PC-9 (cell line): ENCODE data around the gene HPN. TPM values are rescaled to one million over a fixed set of nuclear protein-coding genes. Genes with fewer than 3 reads are reported as not detected.

Experiments
- BruUV-seq: library from RNA; stranded (reverse); fragments of 400-500 nt; replicated peaks from 2 replicates; lab custom pipeline; 2021; lab: Mats Ljungman, UMichigan
- CTCF ChIA-PET: fragments of 300-600 bp; sonication (Branson Sonifier 250); formaldehyde crosslinking; loops from one replicate; lab custom pipeline; 2022; ENCODE audit warnings: antibody characterized with exemption; lab: Charles Lee
- POLR2A ChIA-PET: fragments of 300-600 bp; sonication (Branson Sonifier 250); formaldehyde crosslinking; loops from one replicate; lab custom pipeline; 2022; ENCODE audit warnings: antibody characterized with exemption; ENCODE audit not compliant: unreplicated experiment; lab: Charles Lee
- DNase-seq, 2 experiments: peaks; one replicate each; pipeline versions ENCODE4 v3.0.0 to v3.0.0-alpha.2; 2015 to 2022; ENCODE audit warnings: mixed read lengths in 1 of 2
- H2AFZ ChIP-seq: fragments of 200-600 bp; sonication (generic); 2 replicates; pipeline ENCODE4 v1.8.1; 2017; ENCODE audit warnings: antibody characterized with exemption
- H3F3A ChIP-seq: fragments of 200-600 bp; sonication (generic); 2 replicates; pipeline ENCODE4 v1.8.1; 2017; ENCODE audit warnings: antibody characterized with exemption, mild to moderate bottlenecking, low read depth; ENCODE audit not compliant: insufficient read depth
- H3K27ac ChIP-seq: fragments of 200-600 bp; sonication (generic); 2 replicates; pipeline ENCODE4 v1.6.1; 2016; ENCODE audit warnings: mixed run types
- H3K27me3 ChIP-seq: fragments of 200-600 bp; sonication (generic); 2 replicates; pipeline ENCODE4 v1.6.1; 2016; ENCODE audit warnings: low read depth, mixed run types; ENCODE audit not compliant: insufficient read depth
- H3K36me3 ChIP-seq: fragments of 200-600 bp; sonication (generic); 2 replicates; pipeline ENCODE4 v1.6.1; 2016; ENCODE audit warnings: low read depth, mixed run types
- H3K4me1 ChIP-seq: fragments of 200-600 bp; sonication (generic); replicated peaks from 2 replicates; pipeline ENCODE4 v1.6.1; 2016; ENCODE audit warnings: mixed run types; ENCODE audit not compliant: insufficient read depth
- H3K4me2 ChIP-seq: fragments of 200-600 bp; sonication (generic); 2 replicates; pipeline ENCODE4 v1.6.1; 2017; ENCODE audit warnings: mixed run types
- H3K4me3 ChIP-seq: fragments of 200-600 bp; sonication (generic); 2 replicates; pipeline ENCODE4 v1.6.1; 2016; ENCODE audit warnings: mixed run types
- H3K79me2 ChIP-seq: fragments of 200-600 bp; sonication (generic); 2 replicates; pipeline ENCODE4 v1.6.1; 2017; ENCODE audit warnings: low read depth, mixed run types
- H3K9me2 ChIP-seq: fragments of 200-600 bp; sonication (generic); 2 replicates; pipeline ENCODE4 v1.8.1; 2017; ENCODE audit warnings: mild to moderate bottlenecking; ENCODE audit not compliant: insufficient read depth
- H3K9me3 ChIP-seq: fragments of 200-600 bp; sonication (generic); 2 replicates; pipeline ENCODE4 v1.8.1; 2016; ENCODE audit warnings: low read depth; ENCODE audit not compliant: insufficient read depth
- H4K20me1 ChIP-seq: fragments of 200-600 bp; sonication (generic); 2 replicates; pipeline ENCODE4 v1.8.1; 2017; ENCODE audit not compliant: insufficient read depth
- EZH2 ChIP-seq: fragments of 200-600 bp; sonication (generic); IDR thresholded peaks from 2 replicates; pipeline ENCODE4 v1.8.0; 2017; ENCODE audit warnings: antibody characterized with exemption, low read depth
- intact Hi-C: fragments of 100-400 bp; cut with micrococcal nuclease; formaldehyde crosslinking; loops from one replicate; pipeline ENCODE4 v1.10.0; 2022; ENCODE audit not compliant: unreplicated experiment
- total RNA-seq: library from RNA; stranded (reverse); gene quantifications from 2 replicates; pipeline ENCODE4 v1.2.3, GENCODE V29; 2021
- TF ChIP-seq, protein P1 (sequence below): fragments of 200-600 bp; sonication (generic); conservative IDR thresholded peaks from 2 replicates; pipeline ENCODE4 v1.6.1; 2017; ENCODE audit warnings: mixed run types, antibody characterized with exemption, mild to moderate bottlenecking, moderate library complexity

Gene HPN
- total RNA-seq, 1 experiment from 2014 or later, result 12.3 TPM

DNA sequence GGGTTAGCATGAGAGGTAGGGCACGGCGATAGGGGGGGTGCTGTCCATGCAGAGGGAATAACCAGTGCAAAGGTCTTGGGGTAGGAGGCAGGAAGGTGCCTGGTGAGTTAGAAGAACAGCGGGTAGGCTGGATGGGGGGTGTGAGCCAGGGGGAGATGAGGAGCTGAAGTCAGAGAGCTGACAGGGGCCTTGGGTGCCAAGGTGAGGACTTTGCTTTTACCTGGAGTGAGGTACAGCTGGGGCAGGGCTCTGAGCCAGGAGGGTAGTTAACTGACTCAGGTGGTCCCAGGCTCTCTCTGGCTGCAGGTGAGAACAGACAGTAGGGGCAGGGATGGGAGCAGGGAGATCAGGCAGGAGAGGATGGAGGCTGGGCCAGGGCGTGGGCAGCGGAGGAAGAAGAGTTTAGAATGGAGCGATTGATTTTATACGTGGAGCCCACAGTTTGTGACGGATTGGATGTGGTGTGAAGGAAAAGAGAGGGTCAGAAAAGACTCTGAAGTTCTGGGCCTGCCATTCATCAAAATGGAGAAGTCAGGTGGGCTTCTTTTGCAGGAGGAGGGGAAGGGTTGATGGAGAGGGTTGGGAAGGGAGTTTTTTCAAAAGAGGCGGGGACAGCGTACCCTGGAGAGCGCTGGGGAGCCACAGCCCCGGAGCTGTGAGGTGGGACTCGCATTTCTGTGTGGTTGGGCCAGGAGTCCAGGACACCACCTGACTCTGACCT, 42.6 kb upstream of the HPN start:
- Histone ChIP-seq H3K79me2 (peaks cover 16% of the 10 kb centered on the region), H3K4me1 (peaks cover 34% of the 10 kb centered on the region), H2AFZ (peak overlapping the region; percentile 78; the same call in 1 of the 2 replicates), H3K36me3 (no peaks in the 10 kb centered on the region), H3K27ac (no peak overlapping the region), H3K9me3 (no peaks in the 10 kb centered on the region), H4K20me1 (no peaks in the 10 kb centered on the region), H3F3A (peaks cover 21% of the 10 kb centered on the region), H3K4me3 (peak overlapping the region; percentile 75; the same call in 1 of the 2 replicates), H3K9me2 (no peaks in the 10 kb centered on the region), H3K4me2 (peak overlapping the region; percentile 95), H3K27me3 (no peaks in the 10 kb centered on the region)
- BruUV-seq, result no TSS peak
- intact Hi-C loops, result no loop called here
- CTCF ChIA-PET, result no interaction called here
- no peak for TF ChIP-seq EZH2
- TF ChIP-seq, protein P1, sequence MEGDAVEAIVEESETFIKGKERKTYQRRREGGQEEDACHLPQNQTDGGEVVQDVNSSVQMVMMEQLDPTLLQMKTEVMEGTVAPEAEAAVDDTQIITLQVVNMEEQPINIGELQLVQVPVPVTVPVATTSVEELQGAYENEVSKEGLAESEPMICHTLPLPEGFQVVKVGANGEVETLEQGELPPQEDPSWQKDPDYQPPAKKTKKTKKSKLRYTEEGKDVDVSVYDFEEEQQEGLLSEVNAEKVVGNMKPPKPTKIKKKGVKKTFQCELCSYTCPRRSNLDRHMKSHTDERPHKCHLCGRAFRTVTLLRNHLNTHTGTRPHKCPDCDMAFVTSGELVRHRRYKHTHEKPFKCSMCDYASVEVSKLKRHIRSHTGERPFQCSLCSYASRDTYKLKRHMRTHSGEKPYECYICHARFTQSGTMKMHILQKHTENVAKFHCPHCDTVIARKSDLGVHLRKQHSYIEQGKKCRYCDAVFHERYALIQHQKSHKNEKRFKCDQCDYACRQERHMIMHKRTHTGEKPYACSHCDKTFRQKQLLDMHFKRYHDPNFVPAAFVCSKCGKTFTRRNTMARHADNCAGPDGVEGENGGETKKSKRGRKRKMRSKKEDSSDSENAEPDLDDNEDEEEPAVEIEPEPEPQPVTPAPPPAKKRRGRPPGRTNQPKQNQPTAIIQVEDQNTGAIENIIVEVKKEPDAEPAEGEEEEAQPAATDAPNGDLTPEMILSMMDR, result no peak
- POLR2A ChIA-PET, result interaction anchor here (0.6 kb wide), 1 partner anchor 789 kb away, joined by 3 read pairs; no protein-coding TSS in a partner anchor
- no peak for DNase-seq

DNA sequence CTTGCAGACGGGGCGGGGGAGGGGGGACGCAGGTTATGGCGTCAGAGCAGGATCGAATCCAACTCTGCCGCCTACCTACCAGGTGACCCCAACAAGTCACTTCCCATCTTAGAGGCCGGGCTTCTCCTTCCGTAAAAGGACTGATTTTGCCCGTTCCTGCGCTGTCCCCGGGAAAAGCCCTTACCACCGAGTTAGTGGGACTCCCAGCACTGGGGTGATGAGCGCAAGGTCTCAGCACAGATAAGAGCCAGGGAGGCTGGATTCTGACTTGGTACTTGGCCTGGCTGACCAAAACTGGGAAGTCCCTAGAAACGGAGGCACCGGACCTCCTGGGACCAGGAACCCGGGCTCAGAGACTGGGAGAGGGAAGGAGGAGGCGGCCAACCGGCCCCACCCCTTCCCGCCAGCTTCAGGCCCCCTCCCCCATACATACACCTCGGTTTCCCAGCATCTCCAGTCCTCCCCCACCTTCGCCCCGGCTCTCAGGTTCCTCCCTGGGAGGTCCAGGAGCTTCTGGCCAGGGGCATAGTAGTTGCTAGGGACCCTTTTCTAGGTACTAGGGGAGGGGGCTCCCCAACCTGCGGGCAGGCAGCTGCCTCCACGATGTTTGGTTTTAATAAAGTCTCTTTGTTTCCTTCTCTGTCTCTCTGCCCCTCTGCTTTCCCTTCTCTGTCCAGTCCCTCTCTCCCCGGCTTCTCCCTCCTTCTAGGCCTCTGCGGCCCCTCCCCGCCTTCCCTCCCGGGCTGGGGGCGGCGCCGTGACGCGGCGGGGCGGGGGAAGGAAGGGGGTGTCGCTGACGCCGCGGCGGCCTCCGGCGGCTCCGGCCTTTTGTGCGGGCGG, 41.8 kb upstream of the HPN start, which contains the start of gene GRAMD1A:
GRAMD1A (plus strand) TSS at position 826 of the 840 bp plus-strand sequence. CDS start 156 bp downstream, outside the sequence.
- Histone ChIP-seq H3K27me3 (no peaks in the 10 kb centered on the region), H3K36me3 (no peaks in the 10 kb centered on the region), H3F3A (peaks cover 29% of the 10 kb centered on the region), H3K4me3 (peak within 1 kb of the TSS; percentile 75), H2AFZ (peak within 1 kb of the TSS; percentile 78), H3K4me1 (peaks cover 32% of the 10 kb centered on the region), H3K9me3 (no peaks in the 10 kb centered on the region), H4K20me1 (no peaks in the 10 kb centered on the region), H3K4me2 (peak within 1 kb of the TSS; percentile 95), H3K79me2 (peaks cover 20% of the 10 kb centered on the region), H3K9me2 (no peaks in the 10 kb centered on the region), H3K27ac (peak within 1 kb of the TSS; percentile 65)
- BruUV-seq, result TSS peak; percentile 86
- DNase-seq, result peak; percentile 61 to 92
- no peak for TF ChIP-seq EZH2
- TF ChIP-seq, protein P1, result no peak
- intact Hi-C loops, result no loop called here
- POLR2A ChIA-PET, result no interaction called here
- CTCF ChIA-PET, result interaction anchor here (0.7 kb wide), 1 partner anchor 109 kb away, joined by 5 read pairs; no protein-coding TSS in a partner anchor

DNA sequence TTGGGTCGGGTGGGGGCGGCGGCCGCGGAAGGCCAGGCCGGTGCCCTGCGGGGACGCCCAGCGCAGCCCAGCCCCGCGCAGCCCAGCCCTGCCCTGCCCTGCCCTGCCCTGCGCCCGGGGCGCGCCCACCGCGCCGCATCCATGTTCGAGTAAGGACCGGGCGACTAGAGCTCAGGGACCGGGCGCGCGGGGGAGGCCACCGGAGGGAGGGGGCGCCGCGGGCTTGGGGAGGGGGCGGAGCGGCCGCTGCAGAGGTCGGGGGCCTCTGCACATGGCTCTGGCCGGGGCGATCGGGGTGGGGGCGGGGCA, 41.2 kb upstream of the HPN start:
- H3K79me2 ChIP-seq, result peaks cover 20% of the 10 kb centered on the region
- no peak for TF ChIP-seq EZH2
- TF ChIP-seq, protein P1, result no peak
- POLR2A ChIA-PET, result no interaction called here
- peaks cover 31% of the 10 kb centered on the region for H3F3A ChIP-seq
- H3K9me3 ChIP-seq, result no peaks in the 10 kb centered on the region
- H3K4me1 ChIP-seq, result peaks cover 32% of the 10 kb centered on the region
- BruUV-seq, result no TSS peak
- H4K20me1 ChIP-seq, result no peaks in the 10 kb centered on the region
- H3K27ac ChIP-seq, result no peak overlapping the region
- H2AFZ ChIP-seq, result no peak overlapping the region; the same call in 1 of the 2 replicates
- no peaks in the 10 kb centered on the region for H3K9me2 ChIP-seq
- DNase-seq, result no peak
- CTCF ChIA-PET, result interaction anchor here (0.7 kb wide), 1 partner anchor 109 kb away, joined by 5 read pairs; no protein-coding TSS in a partner anchor
- H3K27me3 ChIP-seq, result no peaks in the 10 kb centered on the region
- H3K4me2 ChIP-seq, result peak overlapping the region; percentile 92
- H3K36me3 ChIP-seq, result no peaks in the 10 kb centered on the region
- intact Hi-C loops, result no loop called here
- peak overlapping the region; percentile 75; the same call in 1 of the 2 replicates for H3K4me3 ChIP-seq
